Neural cell (in vitro differentiated cells): ENCODE results near the gene ABHD12. TPM values are rescaled to one million over a fixed set of nuclear protein-coding genes. Genes with fewer than 3 reads are reported as not detected.
A peak's percentile ranks its signal among the peaks of the same experiment; 100 is the strongest.

Experiments
- H2AFZ ChIP-seq: fragments of 200-600, 300-800 bp; sonication (generic), shearing (Covaris generic); 2 replicates; pipeline ENCODE4 v1.6.0; 2014; ENCODE audit warnings: low read depth, mild to moderate bottlenecking, antibody characterized with exemption, low read length, moderate library complexity
- H3F3A ChIP-seq: fragments of 200-600 bp; shearing (Covaris generic); 2 replicates; pipeline ENCODE4 v1.6.1; 2016; ENCODE audit warnings: mild to moderate bottlenecking, moderate library complexity, mixed read lengths, antibody characterized with exemption, low read length; ENCODE audit not compliant: insufficient read depth, poor library complexity, severe bottlenecking
- H3K27ac ChIP-seq: fragments of 200-600, 300-800 bp; sonication (generic), shearing (Covaris generic); 2 replicates; pipeline ENCODE4 v1.5.1; 2014; ENCODE audit warnings: mild to moderate bottlenecking, low read length, moderate library complexity
- H3K27me3 ChIP-seq: fragments of 300-800, 200-600 bp; sonication (generic), shearing (Covaris generic); 2 replicates; pipeline ENCODE4 v1.6.0; 2014; ENCODE audit warnings: mild to moderate bottlenecking, low read depth, low read length, moderate library complexity; ENCODE audit not compliant: insufficient read depth
- H3K36me3 ChIP-seq: fragments of 300-800, 200-600 bp; sonication (generic), shearing (Covaris generic); 2 replicates; pipeline ENCODE4 v1.5.1; 2014; ENCODE audit warnings: mild to moderate bottlenecking, antibody characterized with exemption, low read length, moderate library complexity; ENCODE audit not compliant: insufficient read depth
- H3K4me2 ChIP-seq: fragments of 300-800, 200-600 bp; sonication (generic), shearing (Covaris generic); 2 replicates; pipeline ENCODE4 v1.6.0; 2014; ENCODE audit warnings: mild to moderate bottlenecking, low read length
- H3K4me3 ChIP-seq: fragments of 300-800, 200-600 bp; sonication (generic), shearing (Covaris generic); 2 replicates; pipeline ENCODE4 v1.5.1; 2014; ENCODE audit warnings: mild to moderate bottlenecking, low read length, moderate library complexity
- H3K79me2 ChIP-seq: fragments of 200-600 bp; shearing (Covaris generic); replicated peaks from 2 replicates; pipeline ENCODE4 v1.6.0; 2014; ENCODE audit warnings: mild to moderate bottlenecking, low read length, moderate library complexity; ENCODE audit not compliant: insufficient read depth
- H3K9ac ChIP-seq: fragments of 300-800, 200-600 bp; sonication (generic), shearing (Covaris generic); 2 replicates; pipeline ENCODE4 v1.6.1; 2016; ENCODE audit warnings: mild to moderate bottlenecking, low read length, mixed read lengths
- H3K9me2 ChIP-seq: fragments of 200-600 bp; shearing (Covaris generic); 2 replicates; pipeline ENCODE4 v1.6.1; 2016; ENCODE audit warnings: mild to moderate bottlenecking, low read length, mixed read lengths; ENCODE audit not compliant: insufficient read depth
- H3K9me3 ChIP-seq: fragments of 200-600, 300-800 bp; sonication (generic), shearing (Covaris generic); 2 replicates; pipeline ENCODE4 v1.6.1; 2016; ENCODE audit warnings: mild to moderate bottlenecking, mixed run types, low read length, moderate library complexity, mixed read lengths
- H4K20me1 ChIP-seq: fragments of 200-600 bp; shearing (Covaris generic); 2 replicates; pipeline ENCODE4 v1.6.1; 2016; ENCODE audit warnings: mild to moderate bottlenecking, mixed run types; ENCODE audit not compliant: insufficient read depth
- EP300 ChIP-seq: fragments of 450-650 bp; conservative IDR thresholded peaks from 2 replicates; pipeline ENCODE4 v1.6.1; 2014; ENCODE audit warnings: antibody characterized with exemption, mild to moderate bottlenecking, moderate library complexity; ENCODE audit not compliant: poor library complexity, severe bottlenecking
- EZH2 ChIP-seq: fragments of 200-600, 300-800 bp; shearing (Covaris generic), sonication (generic); IDR thresholded peaks from 2 replicates; pipeline ENCODE4 v1.6.1; 2014; ENCODE audit warnings: antibody characterized with exemption, low read length, borderline replicate concordance, mild to moderate bottlenecking; ENCODE audit not compliant: insufficient read depth, poor library complexity, severe bottlenecking
- MXI1 ChIP-seq: fragments of 450-650 bp; conservative IDR thresholded peaks from 2 replicates; pipeline ENCODE4 v1.6.1; 2014; ENCODE audit warnings: antibody characterized with exemption, mild to moderate bottlenecking; ENCODE audit not compliant: poor library complexity, severe bottlenecking
- POLR2AphosphoS5 ChIP-seq: IDR thresholded peaks from 2 replicates; pipeline ENCODE4 v1.6.1; 2012
- RAD21 ChIP-seq: fragments of 450-650 bp; conservative IDR thresholded peaks from 2 replicates; pipeline ENCODE4 v1.6.1; 2014; ENCODE audit warnings: antibody characterized with exemption, mild to moderate bottlenecking, moderate library complexity
- SMC3 ChIP-seq: fragments of 450-650 bp; conservative IDR thresholded peaks from 2 replicates; pipeline ENCODE4 v1.6.1; 2014; ENCODE audit warnings: antibody characterized with exemption, mild to moderate bottlenecking, moderate library complexity; ENCODE audit not compliant: poor library complexity
- TAF1 ChIP-seq: IDR thresholded peaks from 2 replicates; pipeline ENCODE4 v1.6.1; 2012; ENCODE audit warnings: low read depth
- polyA plus RNA-seq: library from polyadenylated mRNA; depleted of rRNA; stranded (reverse); fragments of >200 nt; gene quantifications from 2 replicates; pipeline ENCODE4 v1.2.3, GENCODE V29; 2014
- TF ChIP-seq, protein P1 (sequence below): fragments of 450-650 bp; IDR thresholded peaks from 2 replicates; pipeline ENCODE4 v1.5.1; 2014; ENCODE audit warnings: antibody characterized with exemption, mild to moderate bottlenecking, moderate library complexity; ENCODE audit not compliant: poor library complexity, severe bottlenecking
- TF ChIP-seq, protein P2 (sequence below): IDR thresholded peaks from 2 replicates; pipeline ENCODE4 v1.6.1; 2012; ENCODE audit warnings: borderline replicate concordance

ABHD12 gene
- polyA plus RNA-seq, 1 donor from 2014 or later, result 32.3 TPM

DNA sequence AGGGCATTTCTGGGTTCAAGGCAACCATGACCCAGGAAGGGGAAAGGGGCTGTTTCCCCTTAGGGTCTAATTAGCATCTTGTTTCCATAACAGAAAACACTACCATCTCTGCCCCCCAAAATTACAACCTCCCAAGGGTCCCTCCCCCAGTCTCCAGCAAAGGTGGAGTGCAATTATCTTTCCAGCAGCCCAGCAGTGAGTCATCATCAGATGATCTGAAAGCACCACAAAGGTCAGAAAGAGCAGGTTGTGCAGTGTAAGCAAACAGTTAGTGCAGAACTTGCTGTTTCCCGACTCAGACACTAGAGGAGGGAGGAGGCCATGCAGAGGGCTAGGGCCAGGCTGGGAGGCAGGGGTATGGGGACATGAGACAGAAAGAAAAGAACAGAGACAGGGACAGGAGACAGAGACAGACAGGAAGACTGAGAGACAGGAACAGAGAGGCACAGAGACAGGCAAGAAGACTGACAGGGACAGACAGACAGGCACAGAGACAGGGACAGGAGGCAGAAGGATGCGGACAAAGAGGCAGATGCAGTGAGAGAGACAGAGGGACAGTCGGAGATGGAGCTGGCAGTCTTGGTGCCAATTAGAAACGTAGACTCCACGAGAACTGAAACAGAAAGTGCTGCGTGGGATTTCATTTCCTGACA, 80.2 kb downstream of the ABHD12 start:
- TF ChIP-seq, protein P1, sequence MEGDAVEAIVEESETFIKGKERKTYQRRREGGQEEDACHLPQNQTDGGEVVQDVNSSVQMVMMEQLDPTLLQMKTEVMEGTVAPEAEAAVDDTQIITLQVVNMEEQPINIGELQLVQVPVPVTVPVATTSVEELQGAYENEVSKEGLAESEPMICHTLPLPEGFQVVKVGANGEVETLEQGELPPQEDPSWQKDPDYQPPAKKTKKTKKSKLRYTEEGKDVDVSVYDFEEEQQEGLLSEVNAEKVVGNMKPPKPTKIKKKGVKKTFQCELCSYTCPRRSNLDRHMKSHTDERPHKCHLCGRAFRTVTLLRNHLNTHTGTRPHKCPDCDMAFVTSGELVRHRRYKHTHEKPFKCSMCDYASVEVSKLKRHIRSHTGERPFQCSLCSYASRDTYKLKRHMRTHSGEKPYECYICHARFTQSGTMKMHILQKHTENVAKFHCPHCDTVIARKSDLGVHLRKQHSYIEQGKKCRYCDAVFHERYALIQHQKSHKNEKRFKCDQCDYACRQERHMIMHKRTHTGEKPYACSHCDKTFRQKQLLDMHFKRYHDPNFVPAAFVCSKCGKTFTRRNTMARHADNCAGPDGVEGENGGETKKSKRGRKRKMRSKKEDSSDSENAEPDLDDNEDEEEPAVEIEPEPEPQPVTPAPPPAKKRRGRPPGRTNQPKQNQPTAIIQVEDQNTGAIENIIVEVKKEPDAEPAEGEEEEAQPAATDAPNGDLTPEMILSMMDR, result peak; percentile 18
- TF ChIP-seq TAF1, result no peak
- H3K9me3 ChIP-seq, result no peaks in the 10 kb centered on the region
- H3K4me2 ChIP-seq, result no peak overlapping the region
- no peaks in the 10 kb centered on the region for H4K20me1 ChIP-seq
- no peak overlapping the region for H3K9ac ChIP-seq
- no peak overlapping the region for H3K27ac ChIP-seq
- no peak overlapping the region for H3K4me3 ChIP-seq
- no peaks in the 10 kb centered on the region for H3K79me2 ChIP-seq
- no peak overlapping the region for H2AFZ ChIP-seq
- no peaks in the 10 kb centered on the region for H3F3A ChIP-seq
- no peaks in the 10 kb centered on the region for H3K27me3 ChIP-seq
- no peaks in the 10 kb centered on the region for H3K36me3 ChIP-seq
- H3K9me2 ChIP-seq, result no peaks in the 10 kb centered on the region

DNA sequence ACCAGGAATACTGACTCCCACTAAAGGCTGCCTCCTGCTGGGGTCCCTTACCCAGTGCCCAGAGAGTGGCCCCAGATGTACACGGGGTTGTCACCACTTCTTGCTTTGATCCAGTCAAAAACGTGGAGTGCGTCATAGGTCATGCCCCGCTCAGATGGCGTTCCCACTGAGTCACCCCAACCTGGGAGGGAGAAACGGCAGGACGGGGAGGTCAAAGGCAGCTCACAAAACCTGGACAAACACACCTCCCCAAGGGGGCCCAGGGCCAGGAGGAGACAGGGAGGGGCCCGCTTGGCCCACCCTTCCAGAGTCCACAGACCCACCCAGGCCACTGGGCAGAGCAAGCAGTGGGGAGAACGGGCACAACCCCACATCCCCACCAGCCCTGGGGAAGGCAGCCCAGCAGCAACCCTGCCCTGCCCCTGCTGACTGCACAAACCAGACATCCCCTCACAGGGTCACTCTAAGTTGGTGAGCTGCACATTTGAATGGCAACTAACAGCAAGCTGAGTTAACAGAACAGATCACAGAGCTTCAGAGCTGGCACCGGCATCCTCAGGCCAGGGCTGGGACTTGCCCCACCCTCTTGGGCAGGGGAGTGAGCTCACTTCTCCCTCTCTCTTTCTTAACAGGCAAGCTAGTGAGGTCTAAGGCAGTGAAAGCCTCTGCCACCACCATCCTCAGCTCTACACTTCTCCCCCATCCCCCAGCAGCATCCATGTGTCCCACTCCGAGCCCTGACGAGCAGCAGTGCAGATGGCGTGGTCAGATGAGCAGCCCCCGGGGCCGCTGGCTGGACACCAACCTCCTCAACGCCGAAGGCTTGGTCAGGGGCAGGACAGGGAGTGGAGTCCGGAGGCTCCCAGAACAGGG, 81.0 kb downstream of the ABHD12 start:
- H3K4me2 ChIP-seq, result no peak overlapping the region

DNA sequence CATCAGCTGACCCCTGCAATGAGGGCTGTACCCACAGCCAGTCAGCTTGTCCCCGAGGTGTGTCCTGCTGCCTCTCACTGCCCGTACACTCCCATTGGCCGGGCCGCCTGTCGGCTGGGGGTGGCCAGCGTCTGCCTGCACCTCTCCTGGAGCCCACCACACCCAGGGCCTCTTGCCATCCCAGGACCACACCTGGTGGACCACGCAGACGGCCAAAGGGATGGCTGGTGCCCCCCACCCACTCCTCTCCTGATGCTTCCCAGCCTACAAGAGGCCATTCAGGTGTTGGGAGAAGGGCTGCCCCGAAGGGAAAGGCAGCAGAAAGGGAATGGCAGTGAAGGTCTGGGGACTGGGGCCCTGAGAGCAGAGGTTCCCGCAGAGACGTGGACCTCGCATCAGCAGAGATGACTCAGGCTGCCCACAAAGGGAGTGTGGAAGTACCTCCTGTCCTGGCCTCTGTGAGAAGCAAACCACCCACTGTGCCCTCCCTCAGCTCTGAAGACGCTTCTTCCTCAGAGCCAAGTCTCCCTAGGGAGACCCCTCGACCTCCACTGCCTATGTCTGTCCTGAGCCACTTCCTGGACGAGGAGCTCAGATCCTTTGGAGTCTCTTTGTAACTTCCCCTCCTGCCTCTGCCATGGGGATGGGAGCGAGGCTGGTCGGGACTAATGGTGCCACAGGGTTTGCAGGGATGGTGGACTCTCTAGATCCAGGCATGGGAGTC, 81.8 kb downstream of the ABHD12 start:
- TF ChIP-seq TAF1, result no peak
- TF ChIP-seq SMC3, result no peak
- no peak for TF ChIP-seq POLR2AphosphoS5
- TF ChIP-seq MXI1, result no peak
- TF ChIP-seq, protein P2, sequence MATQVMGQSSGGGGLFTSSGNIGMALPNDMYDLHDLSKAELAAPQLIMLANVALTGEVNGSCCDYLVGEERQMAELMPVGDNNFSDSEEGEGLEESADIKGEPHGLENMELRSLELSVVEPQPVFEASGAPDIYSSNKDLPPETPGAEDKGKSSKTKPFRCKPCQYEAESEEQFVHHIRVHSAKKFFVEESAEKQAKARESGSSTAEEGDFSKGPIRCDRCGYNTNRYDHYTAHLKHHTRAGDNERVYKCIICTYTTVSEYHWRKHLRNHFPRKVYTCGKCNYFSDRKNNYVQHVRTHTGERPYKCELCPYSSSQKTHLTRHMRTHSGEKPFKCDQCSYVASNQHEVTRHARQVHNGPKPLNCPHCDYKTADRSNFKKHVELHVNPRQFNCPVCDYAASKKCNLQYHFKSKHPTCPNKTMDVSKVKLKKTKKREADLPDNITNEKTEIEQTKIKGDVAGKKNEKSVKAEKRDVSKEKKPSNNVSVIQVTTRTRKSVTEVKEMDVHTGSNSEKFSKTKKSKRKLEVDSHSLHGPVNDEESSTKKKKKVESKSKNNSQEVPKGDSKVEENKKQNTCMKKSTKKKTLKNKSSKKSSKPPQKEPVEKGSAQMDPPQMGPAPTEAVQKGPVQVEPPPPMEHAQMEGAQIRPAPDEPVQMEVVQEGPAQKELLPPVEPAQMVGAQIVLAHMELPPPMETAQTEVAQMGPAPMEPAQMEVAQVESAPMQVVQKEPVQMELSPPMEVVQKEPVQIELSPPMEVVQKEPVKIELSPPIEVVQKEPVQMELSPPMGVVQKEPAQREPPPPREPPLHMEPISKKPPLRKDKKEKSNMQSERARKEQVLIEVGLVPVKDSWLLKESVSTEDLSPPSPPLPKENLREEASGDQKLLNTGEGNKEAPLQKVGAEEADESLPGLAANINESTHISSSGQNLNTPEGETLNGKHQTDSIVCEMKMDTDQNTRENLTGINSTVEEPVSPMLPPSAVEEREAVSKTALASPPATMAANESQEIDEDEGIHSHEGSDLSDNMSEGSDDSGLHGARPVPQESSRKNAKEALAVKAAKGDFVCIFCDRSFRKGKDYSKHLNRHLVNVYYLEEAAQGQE, result no peak
- TF ChIP-seq EZH2, result no peak
- no peak for TF ChIP-seq EP300
- TF ChIP-seq RAD21, result no peak
- TF ChIP-seq, protein P1, result no peak
- Histone ChIP-seq H3K9me3 (no peaks in the 10 kb centered on the region), H3K4me3 (no peak overlapping the region), H3K27me3 (no peaks in the 10 kb centered on the region), H3K4me2 (no peak overlapping the region), H3K9ac (no peak overlapping the region), H3K9me2 (no peaks in the 10 kb centered on the region), H3K36me3 (no peaks in the 10 kb centered on the region), H3K79me2 (no peaks in the 10 kb centered on the region), H3F3A (no peaks in the 10 kb centered on the region), H2AFZ (no peak overlapping the region), H3K27ac (no peak overlapping the region), H4K20me1 (no peaks in the 10 kb centered on the region)

More for the DNA sequence above, 81.0 kb downstream of the ABHD12 start:
- Histone ChIP-seq H3K9me2 (no peaks in the 10 kb centered on the region), H3K27me3 (no peaks in the 10 kb centered on the region), H4K20me1 (no peaks in the 10 kb centered on the region), H3K36me3 (no peaks in the 10 kb centered on the region), H3K9ac (no peak overlapping the region), H3F3A (no peaks in the 10 kb centered on the region), H3K79me2 (no peaks in the 10 kb centered on the region), H3K4me3 (no peak overlapping the region), H2AFZ (no peak overlapping the region), H3K27ac (no peak overlapping the region), H3K9me3 (no peaks in the 10 kb centered on the region)
- no peak for TF ChIP-seq POLR2AphosphoS5
